PFSK-1 (cell line): ENCODE results near the gene MPC1.

Source experiments
- FOXP2 ChIP-seq: optimal IDR thresholded peaks from 2 replicates; pipeline ENCODE3; 2011; ENCODE audit warnings: borderline replicate concordance, control low read depth, inconsistent platforms; ENCODE audit not compliant: insufficient read depth; ENCODE audit errors: extremely low read length, extremely low read depth
- POLR2AphosphoS5 ChIP-seq: IDR thresholded peaks from 2 replicates; pipeline ENCODE4 v1.6.1; 2012; ENCODE audit warnings: low read depth, mild to moderate bottlenecking, control low read depth, low read length, moderate library complexity
- SIN3A ChIP-seq: IDR thresholded peaks from 2 replicates; pipeline ENCODE4 v1.6.1; 2012; ENCODE audit warnings: mild to moderate bottlenecking, low read length, moderate library complexity, borderline replicate concordance; ENCODE audit not compliant: insufficient read depth
- TAF1 ChIP-seq: IDR thresholded peaks from 2 replicates; pipeline ENCODE4 v1.6.1; 2012; ENCODE audit warnings: low read length, control low read depth, borderline replicate concordance; ENCODE audit not compliant: insufficient read depth
- TF ChIP-seq, protein P1 (sequence below), 2 experiments: IDR thresholded peaks; 2 replicates each; pipeline versions ENCODE4 v1.6.1 to v1.8.0; 2011 to 2012; ENCODE audit warnings: low read depth in 2 of 2, low read length in 2 of 2, control low read depth in 1 of 2, inconsistent platforms in 1 of 2, mild to moderate bottlenecking in 1 of 2, moderate library complexity in 1 of 2; ENCODE audit not compliant: insufficient read depth in 1 of 2

MPC1 gene

GRCh38 chr6:166389119-166389518 lies 6.4 kb upstream of the MPC1 start:
- TF ChIP-seq POLR2AphosphoS5 (no peak), FOXP2 (no peak), SIN3A (no peak), TAF1 (no peak)
- TF ChIP-seq, protein P1, sequence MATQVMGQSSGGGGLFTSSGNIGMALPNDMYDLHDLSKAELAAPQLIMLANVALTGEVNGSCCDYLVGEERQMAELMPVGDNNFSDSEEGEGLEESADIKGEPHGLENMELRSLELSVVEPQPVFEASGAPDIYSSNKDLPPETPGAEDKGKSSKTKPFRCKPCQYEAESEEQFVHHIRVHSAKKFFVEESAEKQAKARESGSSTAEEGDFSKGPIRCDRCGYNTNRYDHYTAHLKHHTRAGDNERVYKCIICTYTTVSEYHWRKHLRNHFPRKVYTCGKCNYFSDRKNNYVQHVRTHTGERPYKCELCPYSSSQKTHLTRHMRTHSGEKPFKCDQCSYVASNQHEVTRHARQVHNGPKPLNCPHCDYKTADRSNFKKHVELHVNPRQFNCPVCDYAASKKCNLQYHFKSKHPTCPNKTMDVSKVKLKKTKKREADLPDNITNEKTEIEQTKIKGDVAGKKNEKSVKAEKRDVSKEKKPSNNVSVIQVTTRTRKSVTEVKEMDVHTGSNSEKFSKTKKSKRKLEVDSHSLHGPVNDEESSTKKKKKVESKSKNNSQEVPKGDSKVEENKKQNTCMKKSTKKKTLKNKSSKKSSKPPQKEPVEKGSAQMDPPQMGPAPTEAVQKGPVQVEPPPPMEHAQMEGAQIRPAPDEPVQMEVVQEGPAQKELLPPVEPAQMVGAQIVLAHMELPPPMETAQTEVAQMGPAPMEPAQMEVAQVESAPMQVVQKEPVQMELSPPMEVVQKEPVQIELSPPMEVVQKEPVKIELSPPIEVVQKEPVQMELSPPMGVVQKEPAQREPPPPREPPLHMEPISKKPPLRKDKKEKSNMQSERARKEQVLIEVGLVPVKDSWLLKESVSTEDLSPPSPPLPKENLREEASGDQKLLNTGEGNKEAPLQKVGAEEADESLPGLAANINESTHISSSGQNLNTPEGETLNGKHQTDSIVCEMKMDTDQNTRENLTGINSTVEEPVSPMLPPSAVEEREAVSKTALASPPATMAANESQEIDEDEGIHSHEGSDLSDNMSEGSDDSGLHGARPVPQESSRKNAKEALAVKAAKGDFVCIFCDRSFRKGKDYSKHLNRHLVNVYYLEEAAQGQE (IDR thresholded peaks at IDR 0.05; ENCODE audit: insufficient read depth in 1 of 2, low read depth in 2 of 2, low read length in 2 of 2): no peak

DNA sequence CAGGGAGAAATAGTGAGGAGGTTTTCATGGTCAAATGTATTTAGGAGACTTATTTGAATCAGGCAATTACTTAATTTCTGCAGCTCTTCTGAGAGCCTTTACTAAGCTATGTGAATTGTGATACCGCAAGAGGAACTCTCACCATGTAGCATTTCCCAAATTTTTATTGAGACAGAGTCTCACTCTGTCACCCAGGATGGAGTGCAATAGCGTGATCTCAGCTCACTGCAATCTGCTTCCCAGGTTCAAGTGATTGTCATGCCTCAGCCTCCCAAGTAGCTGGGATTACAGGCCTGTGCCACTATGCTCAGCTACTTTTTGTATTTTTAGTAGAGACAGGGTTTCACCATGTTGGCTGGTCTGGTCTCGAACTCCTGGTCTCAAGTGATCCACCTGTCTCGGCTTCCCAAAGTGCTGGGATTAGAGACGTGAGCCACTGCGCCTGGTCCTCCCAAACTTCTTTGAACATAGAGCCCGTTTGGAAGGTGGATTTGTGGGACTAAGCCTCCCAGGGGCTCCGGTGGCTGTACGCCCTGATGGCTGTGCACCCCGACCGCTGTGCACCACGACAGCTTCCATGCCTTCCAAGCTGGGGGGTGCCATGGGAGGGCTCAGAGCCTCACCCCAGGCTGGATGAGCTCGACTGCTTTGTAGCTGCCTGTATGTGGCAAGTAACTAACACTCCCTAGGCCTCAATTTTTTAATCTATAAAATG lies 5.7 kb upstream of the MPC1 start:
- TF ChIP-seq FOXP2 (no peak), SIN3A (no peak), POLR2AphosphoS5 (no peak)
- TF ChIP-seq, protein P1 (IDR thresholded peaks at IDR 0.05; ENCODE audit: insufficient read depth in 1 of 2, low read depth in 2 of 2, low read length in 2 of 2): no peak

DNA sequence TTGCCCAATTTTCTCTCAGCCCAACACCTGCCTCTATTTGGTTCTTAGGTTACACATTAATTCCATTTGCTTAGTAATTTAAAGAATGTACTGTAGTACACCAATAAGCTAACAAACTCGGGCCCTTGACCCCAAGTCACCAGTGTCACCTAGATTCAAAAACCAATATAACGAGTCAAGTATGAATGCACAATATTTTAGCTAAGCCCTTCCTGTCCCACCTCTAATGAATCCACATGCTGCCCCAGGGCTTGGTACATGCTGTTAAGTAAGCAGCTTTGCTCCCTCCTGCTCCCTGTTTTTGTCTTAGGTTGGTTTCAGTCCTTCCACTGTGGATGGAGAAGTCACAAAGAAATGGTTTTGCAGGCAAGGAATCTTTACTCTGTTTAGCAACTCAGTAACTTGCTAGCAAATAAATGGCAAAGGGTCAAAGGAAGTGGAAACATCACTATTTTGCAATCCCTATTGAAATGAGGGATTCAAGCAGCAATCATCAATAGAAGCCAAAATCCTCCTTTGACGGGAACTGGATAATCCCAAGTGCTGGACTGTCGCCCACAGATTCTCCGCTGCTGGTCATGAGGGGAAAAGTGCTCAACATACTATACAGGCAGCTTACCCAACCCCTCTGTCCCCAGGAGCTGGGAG lies 5.0 kb upstream of the MPC1 start:
- TF ChIP-seq SIN3A (no peak), FOXP2 (no peak), TAF1 (no peak), POLR2AphosphoS5 (no peak)
- TF ChIP-seq, protein P1 (IDR thresholded peaks at IDR 0.05; ENCODE audit: insufficient read depth in 1 of 2, low read depth in 2 of 2, low read length in 2 of 2): no peak

GRCh38 chr6:166386111-166386510 lies 3.4 kb upstream of the MPC1 start:
- no peak for TF ChIP-seq TAF1
- TF ChIP-seq, protein P1 (IDR thresholded peaks at IDR 0.05; ENCODE audit: insufficient read depth in 1 of 2, low read depth in 2 of 2, low read length in 2 of 2): no peak
